Vagina (tissue), 2 donors: ENCODE results near the gene STN1.

Experiments
- CTCF ChIP-seq, 3 experiments: fragments of 450-650 bp in 2 of 3; fragments of 200-600 bp in 1 of 3; sonication (generic) in 1 of 3; IDR thresholded peaks; one replicate each; pipeline ENCODE4 v1.5.1; 2017 to 2019; ENCODE audit warnings: antibody characterized with exemption in 3 of 3, mild to moderate bottlenecking in 2 of 3, moderate library complexity in 2 of 3
- POLR2A ChIP-seq, 2 donors: fragments of 450-650 bp; IDR thresholded peaks; one replicate each; pipeline ENCODE4 v1.6.1; 2017; ENCODE audit warnings: antibody characterized with exemption in 2 of 2, mild to moderate bottlenecking in 2 of 2, moderate library complexity in 2 of 2
- POLR2AphosphoS5 ChIP-seq, 2 donors: sonication (generic); formaldehyde crosslinking; IDR thresholded peaks; one replicate each; pipeline ENCODE4 v1.9.0; 2017; ENCODE audit warnings: antibody characterized with exemption in 2 of 2, mild to moderate bottlenecking in 2 of 2, low read depth in 1 of 2; ENCODE audit not compliant: insufficient read depth in 1 of 2

- TF ChIP-seq CTCF (IDR thresholded peaks at IDR 0.05) = no peak
- no peak for TF ChIP-seq POLR2A (IDR thresholded peaks at IDR 0.05)
- no peak for TF ChIP-seq POLR2AphosphoS5 (IDR thresholded peaks at IDR 0.05; ENCODE audit: insufficient read depth in 1 of 2, low read depth in 1 of 2)
These were observed 59.6 kb downstream of the STN1 start for GRCh38 chr10:103858360-103858759.
